Loucy (cell line): ENCODE results near the gene DRC1.

Experiments
- H2AFZ ChIP-seq: fragments of 200-600 bp; sonication (generic); 2 replicates; pipeline ENCODE4 v1.6.0; 2016; ENCODE audit warnings: antibody characterized with exemption, mild to moderate bottlenecking, low read length, moderate library complexity
- H3F3A ChIP-seq: fragments of 200-600 bp; 2 replicates; pipeline ENCODE4 v1.6.0; 2016; ENCODE audit warnings: antibody characterized with exemption, low read depth, mild to moderate bottlenecking
- H3K27me3 ChIP-seq: fragments of 200-600 bp; sonication (generic); 2 replicates; pipeline ENCODE4 v1.6.1; 2014; ENCODE audit warnings: low read length, mild to moderate bottlenecking; ENCODE audit not compliant: insufficient read depth, poor library complexity, severe bottlenecking
- H3K36me3 ChIP-seq: fragments of 200-600 bp; sonication (generic); 2 replicates; pipeline ENCODE4 v1.6.1; 2016; ENCODE audit warnings: low read length; ENCODE audit not compliant: insufficient read depth
- H3K4me1 ChIP-seq: fragments of 200-600 bp; sonication (generic); 2 replicates; pipeline ENCODE4 v1.5.1; 2014; ENCODE audit warnings: low read length, mild to moderate bottlenecking; ENCODE audit not compliant: insufficient read depth, poor library complexity, severe bottlenecking
- H3K4me2 ChIP-seq: fragments of 200-600 bp; sonication (generic); 2 replicates; pipeline ENCODE4 v1.6.0; 2014; ENCODE audit warnings: antibody characterized with exemption, low read length, low read depth, mild to moderate bottlenecking; ENCODE audit not compliant: poor library complexity, severe bottlenecking
- H3K4me3 ChIP-seq: fragments of 200-600 bp; sonication (generic); 2 replicates; pipeline ENCODE4 v1.5.1; 2014; ENCODE audit warnings: low read length, mild to moderate bottlenecking, mixed read lengths; ENCODE audit not compliant: poor library complexity, severe bottlenecking
- H3K79me2 ChIP-seq: fragments of 200-600 bp; sonication (generic); 2 replicates; pipeline ENCODE4 v1.6.1; 2014; ENCODE audit warnings: low read length; ENCODE audit not compliant: insufficient read depth
- H3K9ac ChIP-seq: fragments of 200-600 bp; sonication (generic); 2 replicates; pipeline ENCODE4 v1.6.0; 2014; ENCODE audit warnings: mild to moderate bottlenecking, low read depth, low read length, moderate library complexity; ENCODE audit not compliant: poor library complexity, severe bottlenecking
- H3K9me2 ChIP-seq: fragments of 200-600 bp; sonication (generic); replicated peaks from 2 replicates; pipeline ENCODE4 v1.6.1; 2016; ENCODE audit warnings: low read depth, low read length, mixed read lengths
- H3K9me3 ChIP-seq: fragments of 200-600 bp; sonication (generic); 2 replicates; pipeline ENCODE4 v1.6.1; 2014; ENCODE audit warnings: mild to moderate bottlenecking, antibody characterized with exemption, low read length, low read depth; ENCODE audit not compliant: insufficient read depth
- H4K20me1 ChIP-seq: fragments of 200-600 bp; sonication (generic); 2 replicates; pipeline ENCODE4 v1.6.0; 2014; ENCODE audit warnings: antibody characterized with exemption, low read length, mild to moderate bottlenecking; ENCODE audit not compliant: insufficient read depth, poor library complexity, severe bottlenecking
- CTCF ChIP-seq: fragments of 200-600 bp; sonication (generic); conservative IDR thresholded peaks from 2 replicates; pipeline ENCODE4 v1.5.1; 2014; ENCODE audit warnings: mild to moderate bottlenecking, antibody characterized with exemption, low read length
- EZH2phosphoT487 ChIP-seq: fragments of 200-600 bp; IDR thresholded peaks from 2 replicates; pipeline ENCODE4 v1.6.1; 2018; ENCODE audit warnings: antibody characterized with exemption, mild to moderate bottlenecking, moderate library complexity, borderline replicate concordance

The DRC1 gene

GRCh38 chr2:26414311-26414710 is 12.6 kb downstream of the DRC1 start:
- H3K27me3 ChIP-seq: no peaks in the 10 kb centered on the region
- no peaks in the 10 kb centered on the region for H4K20me1 ChIP-seq
- no peak overlapping the region for H3K9ac ChIP-seq
- TF ChIP-seq CTCF (no peak), EZH2phosphoT487 (no peak)
- H3F3A ChIP-seq: no peaks in the 10 kb centered on the region
- H3K36me3 ChIP-seq: no peaks in the 10 kb centered on the region
- H3K4me2 ChIP-seq: no peak overlapping the region
- H3K9me3 ChIP-seq: no peaks in the 10 kb centered on the region
- H3K4me1 ChIP-seq: no peaks in the 10 kb centered on the region
- H2AFZ ChIP-seq: peak overlapping the region; percentile 41
- no peaks in the 10 kb centered on the region for H3K9me2 ChIP-seq
- H3K79me2 ChIP-seq: no peaks in the 10 kb centered on the region
- no peak overlapping the region for H3K4me3 ChIP-seq

- Histone ChIP-seq H3K79me2 (no peaks in the 10 kb centered on the region), H3K4me1 (no peaks in the 10 kb centered on the region), H3F3A (no peaks in the 10 kb centered on the region), H2AFZ (no peak overlapping the region), H3K9me2 (no peaks in the 10 kb centered on the region), H3K9ac (no peak overlapping the region), H3K4me2 (no peak overlapping the region), H3K4me3 (no peak overlapping the region), H4K20me1 (no peaks in the 10 kb centered on the region), H3K9me3 (no peaks in the 10 kb centered on the region), H3K36me3 (no peaks in the 10 kb centered on the region), H3K27me3 (no peaks in the 10 kb centered on the region)
- TF ChIP-seq EZH2phosphoT487: no peak
- no peak for TF ChIP-seq CTCF
Observed at GRCh38 chr2:26421961-26422360, 20.2 kb downstream of the DRC1 start.

GRCh38 chr2:26422947-26423629 is 21.4 kb downstream of the DRC1 start:
- H3K4me2 ChIP-seq: no peak overlapping the region
- H3K79me2 ChIP-seq: no peaks in the 10 kb centered on the region
- H4K20me1 ChIP-seq: no peaks in the 10 kb centered on the region
- no peak overlapping the region for H3K9ac ChIP-seq
- H3F3A ChIP-seq: no peaks in the 10 kb centered on the region
- H3K9me3 ChIP-seq: no peaks in the 10 kb centered on the region
- no peaks in the 10 kb centered on the region for H3K27me3 ChIP-seq
- no peaks in the 10 kb centered on the region for H3K9me2 ChIP-seq
- H3K36me3 ChIP-seq: no peaks in the 10 kb centered on the region
- H3K4me1 ChIP-seq: no peaks in the 10 kb centered on the region
- H3K4me3 ChIP-seq: no peak overlapping the region
- H2AFZ ChIP-seq: no peak overlapping the region
- TF ChIP-seq EZH2phosphoT487: no peak
- no peak for TF ChIP-seq CTCF
